HCT116 (cell line): Measurements from ENCODE around the gene GIT2. TPM values are rescaled to one million over a fixed set of nuclear protein-coding genes. Genes with fewer than 3 reads are reported as not detected.
"Not testable (repeated sequence)": the region's sequence is repeated elsewhere in the genome, so short reads cannot be mapped to it uniquely, and the experiment has no call there.

ENCODE experiments used
- ATAC-seq: fragments of 200-7000 bp; cut with Tn5 transposase; 2 replicates; pipeline ENCODE4 v1.9.1; 2020; ENCODE audit warnings: mild to moderate bottlenecking, moderate library complexity
- BruUV-seq: library from RNA; stranded (reverse); fragments of 400-500 nt; replicated peaks from 2 replicates; lab custom pipeline; 2021; lab: Mats Ljungman, UMichigan
- CTCF ChIA-PET: fragments of 300-600 bp; sonication (Branson Sonifier 250); formaldehyde crosslinking; loops from one replicate; lab custom pipeline; 2021; ENCODE audit warnings: antibody characterized with exemption; lab: Charles Lee
- POLR2A ChIA-PET: fragments of 300-600, 350-600 bp; sonication (Branson Sonifier 250); formaldehyde crosslinking; loops from one replicate; lab custom pipeline; 2021; ENCODE audit warnings: antibody characterized with exemption; lab: Charles Lee
- RAD21 ChIA-PET, 2 experiments: fragments of 300-600 bp; sonication (Branson Sonifier 250); formaldehyde crosslinking; loops; one replicate each; lab custom pipeline; 2023; ENCODE audit warnings: low total read pairs in 2 of 2; ENCODE audit not compliant: uncharacterized antibody in 2 of 2, unreplicated experiment in 2 of 2, low non-redundant PET in 1 of 2; lab: Charles Lee
- DNase-seq: peaks from one replicate; pipeline ENCODE4 v3.0.0-alpha.2; 2010; ENCODE audit warnings: low read depth, low spot score
- H2AFZ ChIP-seq: fragments of 200-600 bp; shearing (Covaris generic), sonication (generic); 2 replicates; pipeline ENCODE4 v1.6.1; 2017; ENCODE audit warnings: low read depth, mixed run types, mixed read lengths, antibody characterized with exemption, low read length; ENCODE audit not compliant: poor library complexity, severe bottlenecking
- H3K27ac ChIP-seq: 2 replicates; pipeline ENCODE4 v1.5.1; 2012; ENCODE audit warnings: low read depth, low read length
- H3K27me3 ChIP-seq: fragments of 200-600 bp; sonication (generic); 2 replicates; pipeline ENCODE4 v1.6.1; 2016; ENCODE audit warnings: mixed run types, low read length, mixed read lengths; ENCODE audit not compliant: insufficient read depth
- H3K36me3 ChIP-seq, 2 experiments: fragments of 200-500 bp in 1 of 2; fragments of 200-600 bp in 1 of 2; sonication (Bioruptor generic) in 1 of 2; sonication (generic) in 1 of 2; 2 replicates each; pipeline versions ENCODE4 v1.5.1 to v1.6.1; 2014 to 2016; ENCODE audit warnings: low read length in 2 of 2, inconsistent platforms in 1 of 2, mixed read lengths in 1 of 2, mixed run types in 1 of 2; ENCODE audit not compliant: insufficient read depth in 2 of 2, control insufficient read depth in 1 of 2
- H3K4me1 ChIP-seq, 2 experiments: fragments of 200-600 bp in 1 of 2; sonication (generic) in 1 of 2; 2 replicates each; pipeline versions ENCODE4 v1.5.1 to v1.6.1; 2012 to 2017; ENCODE audit warnings: low read length in 2 of 2, inconsistent platforms in 1 of 2, mild to moderate bottlenecking in 1 of 2, mixed read lengths in 1 of 2, mixed run types in 1 of 2, moderate library complexity in 1 of 2; ENCODE audit not compliant: insufficient read depth in 2 of 2, control insufficient read depth in 1 of 2
- H3K4me2 ChIP-seq: fragments of 200-600 bp; sonication (generic); 2 replicates; pipeline ENCODE4 v1.6.1; 2017; ENCODE audit warnings: mixed run types, low read length, mixed read lengths
- H3K4me3 ChIP-seq, 2 experiments: fragments of 200-600 bp in 1 of 2; sonication (generic) in 1 of 2; replicated peaks in 1 of 2; 2 replicates each; pipeline ENCODE4 v1.5.1; 2011 to 2016; ENCODE audit warnings: low read length in 2 of 2, control low read depth in 1 of 2, low read depth in 1 of 2, mild to moderate bottlenecking in 1 of 2, mixed read lengths in 1 of 2, mixed run types in 1 of 2
- H3K79me2 ChIP-seq: fragments of 200-600 bp; sonication (generic); 2 replicates; pipeline ENCODE4 v1.6.1; 2017; ENCODE audit warnings: mild to moderate bottlenecking, mixed run types, low read length, moderate library complexity, mixed read lengths; ENCODE audit not compliant: insufficient read depth
- H3K9ac ChIP-seq: fragments of 200-600 bp; sonication (generic); 2 replicates; pipeline ENCODE4 v1.6.1; 2016; ENCODE audit warnings: low read length, mixed read lengths
- H3K9me2 ChIP-seq: fragments of 200-600 bp; sonication (generic), shearing (Covaris generic); 2 replicates; pipeline ENCODE4 v1.6.1; 2017; ENCODE audit warnings: mixed run types, mild to moderate bottlenecking, moderate library complexity; ENCODE audit not compliant: insufficient read depth
- H3K9me3 ChIP-seq, 2 experiments: fragments of 200-500 bp in 1 of 2; fragments of 200-600 bp in 1 of 2; sonication (Bioruptor generic) in 1 of 2; sonication (generic) in 1 of 2; 2 replicates each; pipeline ENCODE4 v1.6.1; 2014 to 2017; ENCODE audit warnings: low read length in 2 of 2, mixed read lengths in 2 of 2, inconsistent platforms in 1 of 2, low read depth in 1 of 2, mild to moderate bottlenecking in 1 of 2, mixed run types in 1 of 2, moderate library complexity in 1 of 2; ENCODE audit not compliant: control insufficient read depth in 1 of 2, insufficient read depth in 1 of 2
- H4K20me1 ChIP-seq: fragments of 200-600 bp; sonication (generic), shearing (Covaris generic); 2 replicates; pipeline ENCODE4 v1.6.1; 2017; ENCODE audit warnings: mixed run types, mild to moderate bottlenecking, moderate library complexity; ENCODE audit not compliant: insufficient read depth
- CBX3 ChIP-seq: IDR thresholded peaks from 2 replicates; pipeline ENCODE4 v1.6.1; 2012; ENCODE audit warnings: low read depth
- CEBPB ChIP-seq: IDR thresholded peaks from 2 replicates; pipeline ENCODE4 v1.6.1; 2012; ENCODE audit warnings: low read depth
- EGR1 ChIP-seq: IDR thresholded peaks from 2 replicates; pipeline ENCODE4 v1.6.1; 2012; ENCODE audit warnings: low read depth
- ELF1 ChIP-seq: IDR thresholded peaks from 2 replicates; pipeline ENCODE4 v1.6.1; 2012; ENCODE audit warnings: low read depth, borderline replicate concordance
- EZH2 ChIP-seq: fragments of 200-600 bp; sonication (generic); IDR thresholded peaks from 2 replicates; pipeline ENCODE4 v1.6.1; 2017; ENCODE audit warnings: antibody characterized with exemption, mixed run types
- EZH2phosphoT487 ChIP-seq: fragments of 200-600 bp; IDR thresholded peaks from 2 replicates; pipeline ENCODE4 v1.6.1; 2018; ENCODE audit warnings: antibody characterized with exemption, borderline replicate concordance
- FOSL1 ChIP-seq: IDR thresholded peaks from 2 replicates; pipeline ENCODE4 v1.6.1; 2012; ENCODE audit warnings: low read depth
- JUND ChIP-seq: IDR thresholded peaks from 2 replicates; pipeline ENCODE4 v1.6.1; 2012
- POLR2AphosphoS5 ChIP-seq: IDR thresholded peaks from 2 replicates; pipeline ENCODE4 v1.6.1; 2011; ENCODE audit warnings: mild to moderate bottlenecking, low read depth, low read length, moderate library complexity
- RAD21 ChIP-seq: IDR thresholded peaks from 2 replicates; pipeline ENCODE4 v1.6.1; 2012; ENCODE audit warnings: low read depth, mild to moderate bottlenecking
- SIN3A ChIP-seq: IDR thresholded peaks from 2 replicates; pipeline ENCODE4 v1.6.1; 2012; ENCODE audit warnings: low read depth
- SP1 ChIP-seq: IDR thresholded peaks from 2 replicates; pipeline ENCODE4 v1.6.1; 2012; ENCODE audit warnings: low read depth
- SRF ChIP-seq: IDR thresholded peaks from 2 replicates; pipeline ENCODE4 v1.6.1; 2012; ENCODE audit warnings: low read depth
- ZFX ChIP-seq: fragments of 450-650 bp; IDR thresholded peaks from 2 replicates; pipeline ENCODE4 v1.6.1; 2017
- intact Hi-C: fragments of 100-400 bp; cut with micrococcal nuclease; formaldehyde crosslinking; loops from 2 replicates; pipeline ENCODE4 v1.10.0; 2022
- total RNA-seq: library from RNA; stranded (reverse); gene quantifications from one replicate; pipeline ENCODE4 v1.2.1, GENCODE V29; 2021; ENCODE audit not compliant: unreplicated experiment
- TF ChIP-seq, protein P1 (sequence below): IDR thresholded peaks from 2 replicates; pipeline ENCODE4 v1.6.1; 2011; ENCODE audit warnings: mild to moderate bottlenecking, low read length, moderate library complexity; ENCODE audit not compliant: insufficient replicate concordance; ENCODE audit errors: extremely low read depth
- TF ChIP-seq, protein P2 (sequence below): IDR thresholded peaks from 2 replicates; pipeline ENCODE4 v1.6.1; 2012
- TF ChIP-seq, protein P3 (sequence below): IDR thresholded peaks from 2 replicates; pipeline ENCODE4 v1.6.1; 2012; ENCODE audit warnings: low read depth
- TF ChIP-seq, protein P4 (sequence below): IDR thresholded peaks from 2 replicates; pipeline ENCODE4 v1.6.1; 2012

The GIT2 gene
- total RNA-seq, 1 experiment from 2014 or later = 21.5 TPM

DNA sequence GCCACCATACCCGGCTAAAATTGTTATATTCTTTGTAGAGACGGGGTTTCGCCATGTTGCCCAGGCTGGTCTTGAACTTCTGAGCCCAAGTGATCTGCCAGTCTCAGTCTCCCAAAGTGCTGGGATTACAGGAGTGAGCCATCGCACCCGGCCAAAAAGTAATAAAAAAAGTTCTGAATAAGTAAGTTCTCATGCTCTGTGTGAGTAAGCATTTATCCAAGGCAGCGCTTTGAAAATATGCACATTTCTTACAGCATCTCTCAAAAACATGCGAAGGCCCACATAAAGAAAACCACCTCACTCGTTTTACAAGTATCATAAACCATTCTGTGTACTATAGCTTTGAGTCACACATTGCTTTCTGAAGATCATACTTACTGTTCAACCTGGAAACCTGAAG lies 8.6 kb downstream of the GIT2 start:
- TF ChIP-seq RAD21 (no peak), EZH2phosphoT487 (no peak), EGR1 (no peak), SIN3A (no peak), CEBPB (no peak), EZH2 (no peak), SRF (no peak), FOSL1 (no peak), ZFX (no peak), CBX3 (no peak), JUND (no peak), POLR2AphosphoS5 (no peak), ELF1 (no peak), SP1 (no peak)
- TF ChIP-seq, protein P1, sequence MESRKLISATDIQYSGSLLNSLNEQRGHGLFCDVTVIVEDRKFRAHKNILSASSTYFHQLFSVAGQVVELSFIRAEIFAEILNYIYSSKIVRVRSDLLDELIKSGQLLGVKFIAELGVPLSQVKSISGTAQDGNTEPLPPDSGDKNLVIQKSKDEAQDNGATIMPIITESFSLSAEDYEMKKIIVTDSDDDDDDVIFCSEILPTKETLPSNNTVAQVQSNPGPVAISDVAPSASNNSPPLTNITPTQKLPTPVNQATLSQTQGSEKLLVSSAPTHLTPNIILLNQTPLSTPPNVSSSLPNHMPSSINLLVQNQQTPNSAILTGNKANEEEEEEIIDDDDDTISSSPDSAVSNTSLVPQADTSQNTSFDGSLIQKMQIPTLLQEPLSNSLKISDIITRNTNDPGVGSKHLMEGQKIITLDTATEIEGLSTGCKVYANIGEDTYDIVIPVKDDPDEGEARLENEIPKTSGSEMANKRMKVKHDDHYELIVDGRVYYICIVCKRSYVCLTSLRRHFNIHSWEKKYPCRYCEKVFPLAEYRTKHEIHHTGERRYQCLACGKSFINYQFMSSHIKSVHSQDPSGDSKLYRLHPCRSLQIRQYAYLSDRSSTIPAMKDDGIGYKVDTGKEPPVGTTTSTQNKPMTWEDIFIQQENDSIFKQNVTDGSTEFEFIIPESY = no peak
- TF ChIP-seq, protein P2, sequence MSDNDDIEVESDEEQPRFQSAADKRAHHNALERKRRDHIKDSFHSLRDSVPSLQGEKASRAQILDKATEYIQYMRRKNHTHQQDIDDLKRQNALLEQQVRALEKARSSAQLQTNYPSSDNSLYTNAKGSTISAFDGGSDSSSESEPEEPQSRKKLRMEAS = no peak
- TF ChIP-seq, protein P3, sequence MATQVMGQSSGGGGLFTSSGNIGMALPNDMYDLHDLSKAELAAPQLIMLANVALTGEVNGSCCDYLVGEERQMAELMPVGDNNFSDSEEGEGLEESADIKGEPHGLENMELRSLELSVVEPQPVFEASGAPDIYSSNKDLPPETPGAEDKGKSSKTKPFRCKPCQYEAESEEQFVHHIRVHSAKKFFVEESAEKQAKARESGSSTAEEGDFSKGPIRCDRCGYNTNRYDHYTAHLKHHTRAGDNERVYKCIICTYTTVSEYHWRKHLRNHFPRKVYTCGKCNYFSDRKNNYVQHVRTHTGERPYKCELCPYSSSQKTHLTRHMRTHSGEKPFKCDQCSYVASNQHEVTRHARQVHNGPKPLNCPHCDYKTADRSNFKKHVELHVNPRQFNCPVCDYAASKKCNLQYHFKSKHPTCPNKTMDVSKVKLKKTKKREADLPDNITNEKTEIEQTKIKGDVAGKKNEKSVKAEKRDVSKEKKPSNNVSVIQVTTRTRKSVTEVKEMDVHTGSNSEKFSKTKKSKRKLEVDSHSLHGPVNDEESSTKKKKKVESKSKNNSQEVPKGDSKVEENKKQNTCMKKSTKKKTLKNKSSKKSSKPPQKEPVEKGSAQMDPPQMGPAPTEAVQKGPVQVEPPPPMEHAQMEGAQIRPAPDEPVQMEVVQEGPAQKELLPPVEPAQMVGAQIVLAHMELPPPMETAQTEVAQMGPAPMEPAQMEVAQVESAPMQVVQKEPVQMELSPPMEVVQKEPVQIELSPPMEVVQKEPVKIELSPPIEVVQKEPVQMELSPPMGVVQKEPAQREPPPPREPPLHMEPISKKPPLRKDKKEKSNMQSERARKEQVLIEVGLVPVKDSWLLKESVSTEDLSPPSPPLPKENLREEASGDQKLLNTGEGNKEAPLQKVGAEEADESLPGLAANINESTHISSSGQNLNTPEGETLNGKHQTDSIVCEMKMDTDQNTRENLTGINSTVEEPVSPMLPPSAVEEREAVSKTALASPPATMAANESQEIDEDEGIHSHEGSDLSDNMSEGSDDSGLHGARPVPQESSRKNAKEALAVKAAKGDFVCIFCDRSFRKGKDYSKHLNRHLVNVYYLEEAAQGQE = no peak
- TF ChIP-seq, protein P4, sequence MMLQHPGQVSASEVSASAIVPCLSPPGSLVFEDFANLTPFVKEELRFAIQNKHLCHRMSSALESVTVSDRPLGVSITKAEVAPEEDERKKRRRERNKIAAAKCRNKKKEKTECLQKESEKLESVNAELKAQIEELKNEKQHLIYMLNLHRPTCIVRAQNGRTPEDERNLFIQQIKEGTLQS = no peak
- TF ChIP-seq, all 23 proteins: peak for 0
- RAD21 ChIA-PET = no interaction called here
- Histone ChIP-seq H3K9me2 (no peaks in the 10 kb centered on the region), H3K27me3 (no peaks in the 10 kb centered on the region), H3K4me1 (no peaks in the 10 kb centered on the region), H3K9me3 (no peaks in the 10 kb centered on the region), H3K4me2 (no peak overlapping the region), H3K4me3 (no peak overlapping the region), H3K27ac (no peak overlapping the region), H4K20me1 (no peaks in the 10 kb centered on the region), H2AFZ (no peak overlapping the region), H3K79me2 (peaks cover 1% of the 10 kb centered on the region; the same call in 1 of the 2 replicates), H3K36me3 (peaks cover 10 to 20% of the 10 kb centered on the region in 2 experiments; a peak in 3 of 4 replicates), H3K9ac (no peak overlapping the region)
- POLR2A ChIA-PET = no interaction called here
- CTCF ChIA-PET = no interaction called here
- ATAC-seq (no peak), DNase-seq (no peak)
- intact Hi-C loops = no loop called here
- no TSS peak for BruUV-seq

DNA sequence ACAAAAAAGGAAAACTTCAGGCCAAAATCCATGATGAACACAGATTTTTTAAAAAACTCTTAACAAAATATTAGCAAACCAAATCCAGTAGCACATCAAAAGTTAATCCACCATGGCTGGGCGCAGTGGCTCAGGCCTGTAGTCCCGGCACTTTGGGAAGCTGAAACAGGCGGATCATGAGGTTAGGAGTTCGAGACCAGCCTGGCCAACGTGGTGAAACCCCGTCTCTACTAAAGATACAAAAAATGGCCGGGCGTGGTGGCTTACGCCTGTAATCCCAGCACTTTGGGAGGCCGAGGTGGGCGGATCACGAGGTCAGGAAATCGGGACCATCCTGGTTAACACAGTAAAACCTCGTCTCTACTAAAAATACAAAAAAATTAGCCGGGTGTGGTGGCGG lies 9.9 kb downstream of the GIT2 start:
- DNase-seq, CTCF ChIA-PET, RAD21 ChIA-PET, H3K4me1 ChIP-seq, H3K27ac ChIP-seq, ATAC-seq, H4K20me1 ChIP-seq, H3K4me3 ChIP-seq, H3K9ac ChIP-seq, intact Hi-C loops, H3K9me3 ChIP-seq, H3K27me3 ChIP-seq, H3K9me2 ChIP-seq, H2AFZ ChIP-seq, H3K79me2 ChIP-seq, H3K4me2 ChIP-seq, BruUV-seq, POLR2A ChIA-PET: not testable (repeated sequence)
- peaks cover 20 to 25% of the 10 kb centered on the region in 2 experiments for H3K36me3 ChIP-seq
